K562 (cell line): Measurements from ENCODE around the gene CBLC. TPM values are rescaled to one million over a fixed set of nuclear protein-coding genes. Genes with fewer than 3 reads are reported as not detected.

ENCODE experiments used
- ATAC-seq: fragments of 200-7000 bp; cut with Tn5 transposase; 3 replicates; pipeline ENCODE4 v1.9.1; 2020; ENCODE audit warnings: moderate library complexity
- BruUV-seq: library from RNA; stranded (reverse); fragments of 400-500 nt; replicated peaks from 2 replicates; lab custom pipeline; 2021; lab: Mats Ljungman, UMichigan
- CTCF ChIA-PET: fragments of 300-600 bp; formaldehyde crosslinking; extraction: SDS; loops from one replicate; lab custom pipeline; 2021; ENCODE audit warnings: low intra/inter-chr PET ratio; lab: Yijun Ruan, JAX
- POLR2A ChIA-PET: fragments of 300-600, 350-650 bp; sonication (Branson Sonifier 250); formaldehyde crosslinking; extraction: SDS; loops from one replicate; lab custom pipeline; 2021; ENCODE audit warnings: antibody characterized with exemption, inconsistent platforms; lab: Yijun Ruan, JAX
- DNase-seq, 4 experiments: peaks; one replicate each; pipeline versions ENCODE4 v3.0.0 to v3.0.0-alpha.2; 2011 to 2018; ENCODE audit warnings: low spot score in 3 of 4, mixed read lengths in 3 of 4; ENCODE audit errors: extremely low read depth in 1 of 4
- FAIRE-seq: peaks from 2 replicates; lab custom pipeline; 2011; peaks lifted over from hg19 to GRCh38; lab: Jason Lieb, UNC
- H2AFZ ChIP-seq: 2 replicates; pipeline ENCODE4 v1.6.0; 2011; ENCODE audit warnings: low read depth, low read length, control low read depth, inconsistent platforms
- H3K27ac ChIP-seq: fragments of 200-600 bp; 3 replicates; pipeline ENCODE4 v1.8.0; 2011; ENCODE audit warnings: low read depth, mild to moderate bottlenecking, control low read depth, inconsistent platforms, low read length, moderate library complexity, mixed read lengths; ENCODE audit errors: extremely low read depth
- H3K27me3 ChIP-seq, 2 experiments: fragments of 300-600 bp in 1 of 2; 2 replicates in 1 of 2; 3 replicates in 1 of 2; pipeline versions ENCODE4 v1.6.0 to v1.8.0; 2011; ENCODE audit warnings: inconsistent platforms in 2 of 2, low read length in 2 of 2, mild to moderate bottlenecking in 1 of 2, mixed read lengths in 1 of 2, moderate library complexity in 1 of 2; ENCODE audit not compliant: control insufficient read depth in 2 of 2, insufficient read depth in 2 of 2
- H3K36me3 ChIP-seq: fragments of 300-600 bp; 3 replicates; pipeline ENCODE4 v1.8.0; 2011; ENCODE audit warnings: mild to moderate bottlenecking, low read length, inconsistent platforms; ENCODE audit not compliant: control insufficient read depth, insufficient read depth
- H3K4me1 ChIP-seq, 2 experiments: fragments of 200-600 bp in 1 of 2; replicated peaks in 1 of 2; 2 replicates in 1 of 2; 3 replicates in 1 of 2; pipeline versions ENCODE4 v1.5.1 to v1.8.0; 2011; ENCODE audit warnings: inconsistent platforms in 2 of 2, low read length in 2 of 2, mild to moderate bottlenecking in 1 of 2, mixed read lengths in 1 of 2, moderate library complexity in 1 of 2; ENCODE audit not compliant: control insufficient read depth in 2 of 2, insufficient read depth in 2 of 2
- H3K4me2 ChIP-seq: 2 replicates; pipeline ENCODE4 v1.6.1; 2011; ENCODE audit warnings: low read length, control low read depth, inconsistent platforms, mixed read lengths; ENCODE audit not compliant: insufficient read depth
- H3K4me3 ChIP-seq: fragments of 200-600 bp; sonication (generic), shearing (Covaris generic); 2 replicates; pipeline ENCODE4 v1.5.1; 2016; ENCODE audit warnings: control low read depth, inconsistent platforms
- H3K79me2 ChIP-seq: fragments of 200-600 bp; 3 replicates; pipeline ENCODE4 v1.8.0; 2011; ENCODE audit warnings: low read length, inconsistent platforms; ENCODE audit not compliant: control insufficient read depth, insufficient read depth
- H3K9ac ChIP-seq, 2 experiments: 2 replicates each; pipeline versions ENCODE4 v1.6.0 to v1.6.1; 2011; ENCODE audit warnings: low read depth in 2 of 2, low read length in 2 of 2, control low read depth in 1 of 2, inconsistent platforms in 1 of 2, mild to moderate bottlenecking in 1 of 2, mixed read lengths in 1 of 2; ENCODE audit not compliant: insufficient read depth in 1 of 2
- H3K9me1 ChIP-seq: one replicate; pipeline ENCODE4 v1.6.0; 2011; ENCODE audit warnings: inconsistent platforms, mild to moderate bottlenecking, low read length, moderate library complexity; ENCODE audit not compliant: control insufficient read depth, insufficient read depth
- H3K9me3 ChIP-seq: replicated peaks from 2 replicates; pipeline ENCODE4 v1.5.1; 2011; ENCODE audit warnings: low read depth, low read length, inconsistent platforms; ENCODE audit not compliant: control insufficient read depth, insufficient read depth
- H4K20me1 ChIP-seq: replicated peaks from 2 replicates; pipeline ENCODE4 v1.6.1; 2011; ENCODE audit warnings: low read length, inconsistent platforms, mixed read lengths; ENCODE audit not compliant: control insufficient read depth, insufficient read depth
- ADNP ChIP-seq: fragments of 200-800 bp; sonication (Bioruptor generic); IDR thresholded peaks from 2 replicates; pipeline ENCODE4 v1.6.1; 2016; ENCODE audit warnings: missing genetic modification characterization, missing compliant biosample characterization
- ATF1 ChIP-seq, 2 experiments: fragments of 450-650 bp in 1 of 2; IDR thresholded peaks; 2 replicates each; pipeline ENCODE4 v1.6.1; 2016; ENCODE audit warnings: missing compliant biosample characterization in 1 of 2, missing genetic modification characterization in 1 of 2
- BCOR ChIP-seq: fragments of 450-650 bp; IDR thresholded peaks from 2 replicates; pipeline ENCODE4 v1.6.1; 2016
- CSDE1 ChIP-seq, 2 experiments: fragments of 450-650 bp; IDR thresholded peaks; 2 replicates each; pipeline ENCODE4 v1.6.1; 2016; ENCODE audit warnings: mild to moderate bottlenecking in 1 of 2
- GABPB2 ChIP-seq: fragments of 250-450 bp; sonication (Bioruptor Pico); conservative IDR thresholded peaks from 2 replicates; pipeline ENCODE4 v1.5.1; 2021; ENCODE audit warnings: mild to moderate bottlenecking
- HDAC2 ChIP-seq: fragments of 450-650 bp; IDR thresholded peaks from 2 replicates; pipeline ENCODE4 v1.6.1; 2016; ENCODE audit warnings: mild to moderate bottlenecking
- IRF9 ChIP-seq: fragments of 450-650 bp; IDR thresholded peaks from 2 replicates; pipeline ENCODE4 v1.6.1; 2016; ENCODE audit warnings: missing biosample characterization, missing genetic modification characterization
- KDM1A ChIP-seq, 2 experiments: fragments of 450-650 bp; IDR thresholded peaks; 2 replicates each; pipeline ENCODE4 v1.6.1; 2016; ENCODE audit warnings: mild to moderate bottlenecking in 2 of 2
- MAFF ChIP-seq: IDR thresholded peaks from 2 replicates; pipeline ENCODE4 v1.6.1; 2012; ENCODE audit warnings: low read length, improper control_type of control experiment
- NFE2L1 ChIP-seq: fragments of 450-650 bp; IDR thresholded peaks from 2 replicates; pipeline ENCODE4 v1.6.1; 2016; ENCODE audit warnings: missing genetic modification characterization, low read depth, mild to moderate bottlenecking, missing compliant biosample characterization, moderate library complexity, borderline replicate concordance
- PHB2 ChIP-seq: fragments of 450-650 bp; IDR thresholded peaks from 2 replicates; pipeline ENCODE4 v1.6.1; 2017; ENCODE audit warnings: low read depth
- PHF20 ChIP-seq: fragments of 450-650 bp; IDR thresholded peaks from 2 replicates; pipeline ENCODE4 v1.6.1; 2018; ENCODE audit not compliant: partially characterized antibody
- PHTF2 ChIP-seq: fragments of 250-450 bp; sonication (Bioruptor Pico); IDR thresholded peaks from 2 replicates; pipeline ENCODE4 v1.5.0; 2021; ENCODE audit warnings: mild to moderate bottlenecking
- POLR2A ChIP-seq: fragments of 450-650 bp; conservative IDR thresholded peaks from 2 replicates; pipeline ENCODE4 v1.6.1; 2016
- RB1 ChIP-seq: fragments of 450-650 bp; IDR thresholded peaks from 2 replicates; pipeline ENCODE4 v1.6.1; 2017; ENCODE audit warnings: low read depth, mild to moderate bottlenecking
- RBM25 ChIP-seq: fragments of 200-400 bp; formaldehyde crosslinking; IDR thresholded peaks from 2 replicates; pipeline ENCODE4 v1.6.1; 2018; ENCODE audit warnings: low read length, low read depth, moderate library complexity; ENCODE audit not compliant: severe bottlenecking
- SMARCA4 ChIP-seq: fragments of 450-650 bp; IDR thresholded peaks from 2 replicates; pipeline ENCODE4 v1.6.1; 2016
- SRSF3 ChIP-seq: fragments of 200-400 bp; formaldehyde crosslinking; IDR thresholded peaks from 2 replicates; pipeline ENCODE4 v1.6.1; 2016; ENCODE audit warnings: mild to moderate bottlenecking, low read length, moderate library complexity; ENCODE audit not compliant: insufficient read depth
- ZNF668 ChIP-seq: fragments of 250-450 bp; sonication (Bioruptor Pico); IDR thresholded peaks from 2 replicates; pipeline ENCODE4 v1.8.0; 2022; ENCODE audit warnings: mild to moderate bottlenecking, inconsistent platforms
- ZSCAN32 ChIP-seq: fragments of 450-650 bp; formaldehyde crosslinking; IDR thresholded peaks from 2 replicates; pipeline ENCODE4 v1.4.0; 2020; ENCODE audit warnings: mild to moderate bottlenecking, moderate library complexity
- WGBS: fragments of 100-300 bp; shearing (Covaris generic); methylation state at CpG from one replicate; pipeline ENCODE4 v1.1.6; 2016; ENCODE audit warnings: low coverage, mixed read lengths; ENCODE audit not compliant: insufficient coverage; ENCODE audit errors: missing lambda C conversion rate; 5-methylcytosine and 5-hydroxymethylcytosine counted together
- in situ Hi-C: fragments of 300-500 bp; cut with MboI; formaldehyde crosslinking; loops from 4 replicates; pipeline ENCODE4 v1.15.0; 2018; ENCODE audit warnings: inconsistent platforms, mixed read lengths
- intact Hi-C: fragments of 100-400 bp; cut with micrococcal nuclease; formaldehyde crosslinking; loops from 2 replicates; pipeline ENCODE4 v1.14.2; 2022
- polyA plus RNA-seq, 8 experiments: library from polyadenylated mRNA; depleted of rRNA in 4 of 8; stranded (reverse) in 5 of 8; unstranded in 3 of 8; fragments of >200 nt; fragmentation: Nextera tagmentation in 2 of 8; fragmentation: Illumina TruSeq in 1 of 8; extraction: Ambion mirVana in 2 of 8; extraction: Trizol in 1 of 8; gene quantifications; 2 replicates each; pipeline versions ENCODE4 v1.2.1 to v1.2.3, GENCODE V29; 2011 to 2014; ENCODE audit warnings: inconsistent platforms in 1 of 8, missing spikeins in 1 of 8
- total RNA-seq, 7 experiments: library from RNA; depleted of rRNA in 6 of 7; stranded (reverse); fragments of >200 nt in 6 of 7; fragmentation: Illumina TruSeq in 2 of 7; extraction: Trizol in 2 of 7; gene quantifications; 2 replicates each; pipeline versions ENCODE4 v1.2.1 to v1.2.3, GENCODE V29; 2011 to 2021; ENCODE audit warnings: low replicate concordance in 1 of 7
- TF ChIP-seq, protein P1 (sequence below), 2 experiments: fragments of 250-450 bp in 1 of 2; fragments of 450-650 bp in 1 of 2; sonication (Bioruptor Pico) in 1 of 2; IDR thresholded peaks; 2 replicates each; pipeline versions ENCODE4 v1.6.1 to v1.8.0; 2016 to 2021; ENCODE audit warnings: mild to moderate bottlenecking in 2 of 2, moderate library complexity in 2 of 2, missing compliant biosample characterization in 1 of 2, missing genetic modification characterization in 1 of 2
- TF ChIP-seq, protein P2 (sequence below): fragments of 450-650 bp; IDR thresholded peaks from 2 replicates; pipeline ENCODE4 v1.6.1; 2016; ENCODE audit warnings: mild to moderate bottlenecking

The CBLC gene
- total and polyA plus RNA-seq, 9 of the 15 experiments (the other 6 are each of a cell fraction or from before 2014, with no cell fraction given): 0.09 TPM; not detected in 8

- ATAC-seq (no peak), FAIRE-seq (no peak)
- H3K9me1 ChIP-seq: peaks cover 4% of the 10 kb centered on the region
- no peak for TF ChIP-seq ZNF668 (CRISPR knock-in tag)
- TF ChIP-seq KDM1A (IDR thresholded peaks at IDR 0.05): peak in 1 of 2 experiments; percentile 57; a peak in 2 of 4 replicates
- no peak for TF ChIP-seq ZSCAN32 (CRISPR knock-in tag)
- no peak for TF ChIP-seq ATF1 (CRISPR knock-in tag; IDR thresholded peaks at IDR 0.05)
- TF ChIP-seq ATF1 (tag; IDR thresholded peaks at IDR 0.05): peak; percentile 34; the same call in 1 of the 2 replicates
- TF ChIP-seq GABPB2: no peak
- no peak for TF ChIP-seq PHTF2
- TF ChIP-seq NFE2L1 (tag): no peak
- TF ChIP-seq, protein P1, sequence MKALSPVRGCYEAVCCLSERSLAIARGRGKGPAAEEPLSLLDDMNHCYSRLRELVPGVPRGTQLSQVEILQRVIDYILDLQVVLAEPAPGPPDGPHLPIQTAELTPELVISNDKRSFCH (CRISPR knock-in tag; IDR thresholded peaks at IDR 0.05): no peak
- TF ChIP-seq, protein P1 (tag; IDR thresholded peaks at IDR 0.05): no peak
- TF ChIP-seq IRF9: no peak
- TF ChIP-seq PHF20: peak; percentile 34
- no peak for TF ChIP-seq SRSF3
- TF ChIP-seq BCOR: 0 out of 2 replicates have a peak, but pooled peaks have one; percentile 7
- TF ChIP-seq SMARCA4: 0 out of 2 replicates have a peak, but pooled peaks have one; percentile 7
- peak; percentile 58 for TF ChIP-seq RBM25
- TF ChIP-seq ADNP (tag): peak; percentile 83; the same call in 1 of the 2 replicates
- TF ChIP-seq, protein P2, sequence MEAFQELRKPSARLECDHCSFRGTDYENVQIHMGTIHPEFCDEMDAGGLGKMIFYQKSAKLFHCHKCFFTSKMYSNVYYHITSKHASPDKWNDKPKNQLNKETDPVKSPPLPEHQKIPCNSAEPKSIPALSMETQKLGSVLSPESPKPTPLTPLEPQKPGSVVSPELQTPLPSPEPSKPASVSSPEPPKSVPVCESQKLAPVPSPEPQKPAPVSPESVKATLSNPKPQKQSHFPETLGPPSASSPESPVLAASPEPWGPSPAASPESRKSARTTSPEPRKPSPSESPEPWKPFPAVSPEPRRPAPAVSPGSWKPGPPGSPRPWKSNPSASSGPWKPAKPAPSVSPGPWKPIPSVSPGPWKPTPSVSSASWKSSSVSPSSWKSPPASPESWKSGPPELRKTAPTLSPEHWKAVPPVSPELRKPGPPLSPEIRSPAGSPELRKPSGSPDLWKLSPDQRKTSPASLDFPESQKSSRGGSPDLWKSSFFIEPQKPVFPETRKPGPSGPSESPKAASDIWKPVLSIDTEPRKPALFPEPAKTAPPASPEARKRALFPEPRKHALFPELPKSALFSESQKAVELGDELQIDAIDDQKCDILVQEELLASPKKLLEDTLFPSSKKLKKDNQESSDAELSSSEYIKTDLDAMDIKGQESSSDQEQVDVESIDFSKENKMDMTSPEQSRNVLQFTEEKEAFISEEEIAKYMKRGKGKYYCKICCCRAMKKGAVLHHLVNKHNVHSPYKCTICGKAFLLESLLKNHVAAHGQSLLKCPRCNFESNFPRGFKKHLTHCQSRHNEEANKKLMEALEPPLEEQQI: no peak
- TF ChIP-seq CSDE1 (IDR thresholded peaks at IDR 0.05): 0 out of 4 replicates have a peak, but pooled peaks of 1 of the 2 experiments have one; percentile 1
- no peak for TF ChIP-seq POLR2A
- 0 out of 2 replicates have a peak, but pooled peaks have one; percentile 1 for TF ChIP-seq PHB2
- TF ChIP-seq HDAC2: 0 out of 2 replicates have a peak, but pooled peaks have one; percentile 14
- TF ChIP-seq RB1: no peak
- no peak for TF ChIP-seq MAFF
These were observed 67.6 kb downstream of the CBLC start for GRCh38 chr19:44845286-44845611.

More at GRCh38 chr19:44845286-44845611, 67.6 kb downstream of the CBLC start:
- Histone ChIP-seq H3K79me2 (peaks cover 41% of the 10 kb centered on the region), H3K9ac (peak overlapping the region; percentile 69 to 93; a peak in 3 of 4 replicates), H3K27me3 (no peaks in the 10 kb centered on the region), H3K4me2 (peak overlapping the region; percentile 93), H4K20me1 (peaks cover 13% of the 10 kb centered on the region), H3K4me3 (peak overlapping the region; percentile 92), H3K9me3 (no peaks in the 10 kb centered on the region), H3K27ac (peak overlapping the region; percentile 73), H3K36me3 (no peaks in the 10 kb centered on the region), H2AFZ (peak overlapping the region; percentile 98), H3K4me1 (peaks cover 32 to 58% of the 10 kb centered on the region in 2 experiments)
- no TSS peak for BruUV-seq
- CTCF ChIA-PET: interaction anchor here (0.7 to 2.8 kb wide), 11 partner anchors 37 to 333 kb away, joined by 3 to 26 read pairs (median 8); no protein-coding TSS in a partner anchor
- POLR2A ChIA-PET: interaction anchor here (0.5 to 1.0 kb wide), 2 partner anchors 60 to 74 kb away, joined by 3 read pairs; no protein-coding TSS in a partner anchor
- WGBS: 0% methylated on average over 7 of the region's 12 CpGs
- DNase-seq: no peak
- intact Hi-C loops: loop anchor here (1.0 to 5.0 kb wide), 3 partner anchors 45 to 273 kb away; partner anchors contain the start of gene TOMM40
- in situ Hi-C loops: no loop called here
